ENCODE data around the gene MECR.

GRCh38 chr1:29196863-29197589, 33.7 kb downstream of the MECR start:
- no peak for TF ChIP-seq POLR2A (IDR thresholded peaks at IDR 0.05; ENCODE audit: low read depth, low read length)
- TF ChIP-seq POLR2AphosphoS5 (IDR thresholded peaks at IDR 0.05; ENCODE audit: low read depth, low read length) = no peak

All from GM12892 (cell line).